Adrenal gland (tissue), 5 donors: Measurements from ENCODE around the gene FCRL5.

Experiments used
- CTCF ChIP-seq, 6 experiments: fragments of 450-650 bp in 4 of 6; fragments of 200-600 bp in 2 of 6; sonication (generic) in 1 of 6; IDR thresholded peaks; 1 replicate in 5 of 6; 2 replicates in 1 of 6; pipeline versions ENCODE4 v1.5.1 to v1.8.0; 2016 to 2021; ENCODE audit warnings: antibody characterized with exemption in 6 of 6, mild to moderate bottlenecking in 2 of 6, moderate library complexity in 1 of 6
- POLR2A ChIP-seq, 2 donors: fragments of 450-650 bp; IDR thresholded peaks; one replicate each; pipeline ENCODE4 v1.6.1; 2017; ENCODE audit warnings: antibody characterized with exemption in 2 of 2, mild to moderate bottlenecking in 2 of 2, moderate library complexity in 1 of 2
- donor health status: DM: no; HTN: no; CAD: no.

GRCh38 chr1:157505481-157506272, 46.6 kb downstream of the FCRL5 start:
- peak; percentile 40 to 61 (median 50) for TF ChIP-seq CTCF (IDR thresholded peaks at IDR 0.05)
- no peak for TF ChIP-seq POLR2A (IDR thresholded peaks at IDR 0.05)
